ENCODE results near the gene TMEM61.
"Not testable (repeated sequence)": the region's sequence is repeated elsewhere in the genome, so short reads cannot be mapped to it uniquely, and the experiment has no call there.

TMEM61 gene

DNA sequence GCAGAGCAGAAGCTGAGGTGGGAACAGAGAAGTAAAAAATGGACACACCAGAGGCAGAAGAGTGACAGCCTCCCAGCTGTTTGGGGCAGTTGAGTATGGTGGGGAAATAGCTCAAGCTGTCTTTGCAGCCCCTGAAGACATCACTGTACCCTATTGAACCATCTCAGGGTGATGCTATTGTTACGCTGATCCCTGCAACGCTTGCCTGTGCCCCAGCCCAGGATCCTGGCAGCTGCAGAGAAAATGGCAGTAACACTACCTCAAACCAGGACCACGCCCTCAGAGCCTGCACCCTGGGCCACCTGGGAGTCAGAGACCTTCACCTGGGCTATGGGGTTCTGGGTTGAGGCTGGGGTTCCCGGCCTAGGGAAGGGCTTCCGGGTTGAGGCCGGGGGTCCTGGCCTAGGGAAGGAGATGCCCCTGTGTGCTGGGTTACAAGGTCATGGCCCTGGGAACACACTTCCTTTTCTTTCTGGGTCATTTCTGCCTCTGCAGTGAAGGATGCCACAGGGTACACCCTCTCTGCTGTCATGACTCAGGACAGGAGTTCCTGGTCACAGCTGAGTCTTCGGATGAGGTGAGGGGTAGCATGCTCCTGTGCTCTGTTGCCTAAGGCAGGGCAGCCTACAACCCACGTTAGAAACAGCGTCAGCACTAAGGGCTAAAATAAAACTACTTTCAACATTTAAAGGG is 29.9 kb downstream of the TMEM61 start:
- Histone ChIP-seq H3K27ac (ENCODE audit: low read length) (no peak overlapping the region), H3K9ac (ENCODE audit: low read length) (no peak overlapping the region), H3K36me3 (ENCODE audit: control insufficient read depth, low read depth, low read length) (no peaks in the 10 kb centered on the region), H3K4me1 (ENCODE audit: control insufficient read depth, low read depth, low read length) (peaks cover 6% of the 10 kb centered on the region), H3K9me3 (ENCODE audit: control insufficient read depth, low read depth, low read length) (no peaks in the 10 kb centered on the region), H3K4me3 (ENCODE audit: low read length) (no peak overlapping the region), H3K27me3 (ENCODE audit: control insufficient read depth, insufficient read depth, low read length) (no peaks in the 10 kb centered on the region)

DNA sequence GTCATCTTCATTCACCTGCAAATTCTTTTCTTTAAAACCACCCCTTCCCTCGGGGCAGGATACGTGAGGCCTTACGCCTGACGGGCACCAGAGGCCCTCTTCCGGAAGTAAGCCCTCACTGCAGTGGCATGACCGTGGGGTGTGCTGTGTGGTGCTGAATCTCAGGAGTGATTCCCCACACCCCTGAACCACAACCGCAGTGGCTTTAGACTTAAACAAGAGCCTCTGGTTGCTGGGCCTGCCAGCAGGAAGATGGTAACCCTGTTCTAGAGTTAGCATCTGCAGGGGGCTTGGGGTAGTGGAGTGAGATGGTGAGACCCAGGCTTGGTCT is 30.4 kb downstream of the TMEM61 start:
- Histone ChIP-seq H3K9ac (ENCODE audit: low read length) (no peak overlapping the region), H3K27me3 (ENCODE audit: control insufficient read depth, insufficient read depth, low read length) (no peaks in the 10 kb centered on the region), H3K4me3 (ENCODE audit: low read length) (no peak overlapping the region), H3K36me3 (ENCODE audit: control insufficient read depth, low read depth, low read length) (no peaks in the 10 kb centered on the region), H3K4me1 (ENCODE audit: control insufficient read depth, low read depth, low read length) (peaks cover 6% of the 10 kb centered on the region), H3K27ac (ENCODE audit: low read length) (no peak overlapping the region), H3K9me3 (ENCODE audit: control insufficient read depth, low read depth, low read length) (no peaks in the 10 kb centered on the region)

DNA sequence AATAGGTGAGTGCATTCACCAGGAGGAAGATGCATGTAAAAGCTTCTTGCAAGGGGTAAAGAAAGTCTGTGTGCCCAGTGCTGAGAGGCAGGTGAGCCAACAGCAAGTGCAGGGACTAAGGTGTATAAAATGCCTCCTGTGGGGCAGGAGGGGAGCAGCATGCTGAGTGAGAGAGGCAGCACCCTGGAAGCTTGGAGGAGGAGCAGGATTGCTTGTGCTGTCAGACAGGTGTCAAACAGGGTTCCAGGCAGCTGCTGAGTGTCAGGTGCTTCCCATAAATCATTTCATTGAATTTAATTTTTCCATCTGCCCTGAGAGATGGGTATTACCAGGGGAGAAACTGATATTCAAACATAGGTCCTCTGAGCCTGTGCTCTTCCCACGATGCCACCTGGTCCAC is 32.2 kb downstream of the TMEM61 start:
- H3K9me3 ChIP-seq (ENCODE audit: control insufficient read depth, low read depth, low read length): no peaks in the 10 kb centered on the region
- no peak overlapping the region for H3K27ac ChIP-seq (ENCODE audit: low read length)
- H3K4me1 ChIP-seq (ENCODE audit: control insufficient read depth, low read depth, low read length): peaks cover 6% of the 10 kb centered on the region
- no peak overlapping the region for H3K9ac ChIP-seq (ENCODE audit: low read length)
- H3K36me3 ChIP-seq (ENCODE audit: control insufficient read depth, low read depth, low read length): no peaks in the 10 kb centered on the region
- H3K4me3 ChIP-seq (ENCODE audit: low read length): no peak overlapping the region
- H3K27me3 ChIP-seq (ENCODE audit: control insufficient read depth, insufficient read depth, low read length): no peaks in the 10 kb centered on the region

GRCh38 chr1:55015123-55015522 is 34.7 kb downstream of the TMEM61 start:
- no peaks in the 10 kb centered on the region for H3K9me3 ChIP-seq (ENCODE audit: control insufficient read depth, low read depth, low read length)

GRCh38 chr1:55015731-55016620 is 35.5 kb downstream of the TMEM61 start:
- H3K36me3 ChIP-seq (ENCODE audit: control insufficient read depth, low read depth, low read length): no peaks in the 10 kb centered on the region
- no peak overlapping the region for H3K4me3 ChIP-seq (ENCODE audit: low read length)
- H3K9me3 ChIP-seq (ENCODE audit: control insufficient read depth, low read depth, low read length): no peaks in the 10 kb centered on the region
- no peaks in the 10 kb centered on the region for H3K27me3 ChIP-seq (ENCODE audit: control insufficient read depth, insufficient read depth, low read length)
- no peak overlapping the region for H3K27ac ChIP-seq (ENCODE audit: low read length)
- no peaks in the 10 kb centered on the region for H3K4me1 ChIP-seq (ENCODE audit: control insufficient read depth, low read depth, low read length)
- H3K9ac ChIP-seq (ENCODE audit: low read length): no peak overlapping the region

More at GRCh38 chr1:55015123-55015522, 34.7 kb downstream of the TMEM61 start:
- no peaks in the 10 kb centered on the region for H3K27me3 ChIP-seq (ENCODE audit: control insufficient read depth, insufficient read depth, low read length)
- H3K27ac ChIP-seq (ENCODE audit: low read length): no peak overlapping the region
- H3K4me3 ChIP-seq (ENCODE audit: low read length): no peak overlapping the region
- H3K9ac ChIP-seq (ENCODE audit: low read length): no peak overlapping the region
- H3K4me1 ChIP-seq (ENCODE audit: control insufficient read depth, low read depth, low read length): peaks cover 6% of the 10 kb centered on the region
- no peaks in the 10 kb centered on the region for H3K36me3 ChIP-seq (ENCODE audit: control insufficient read depth, low read depth, low read length)

GRCh38 chr1:55018395-55018794 is 38.0 kb downstream of the TMEM61 start:
- Histone ChIP-seq H3K4me1 (ENCODE audit: control insufficient read depth, low read depth, low read length) (peaks cover 3% of the 10 kb centered on the region), H3K27ac (ENCODE audit: low read length) (no peak overlapping the region), H3K9me3 (ENCODE audit: control insufficient read depth, low read depth, low read length) (no peaks in the 10 kb centered on the region), H3K36me3 (ENCODE audit: control insufficient read depth, low read depth, low read length) (no peaks in the 10 kb centered on the region), H3K27me3 (ENCODE audit: control insufficient read depth, insufficient read depth, low read length) (no peaks in the 10 kb centered on the region), H3K9ac (ENCODE audit: low read length) (no peak overlapping the region), H3K4me3 (ENCODE audit: low read length) (no peak overlapping the region)

DNA sequence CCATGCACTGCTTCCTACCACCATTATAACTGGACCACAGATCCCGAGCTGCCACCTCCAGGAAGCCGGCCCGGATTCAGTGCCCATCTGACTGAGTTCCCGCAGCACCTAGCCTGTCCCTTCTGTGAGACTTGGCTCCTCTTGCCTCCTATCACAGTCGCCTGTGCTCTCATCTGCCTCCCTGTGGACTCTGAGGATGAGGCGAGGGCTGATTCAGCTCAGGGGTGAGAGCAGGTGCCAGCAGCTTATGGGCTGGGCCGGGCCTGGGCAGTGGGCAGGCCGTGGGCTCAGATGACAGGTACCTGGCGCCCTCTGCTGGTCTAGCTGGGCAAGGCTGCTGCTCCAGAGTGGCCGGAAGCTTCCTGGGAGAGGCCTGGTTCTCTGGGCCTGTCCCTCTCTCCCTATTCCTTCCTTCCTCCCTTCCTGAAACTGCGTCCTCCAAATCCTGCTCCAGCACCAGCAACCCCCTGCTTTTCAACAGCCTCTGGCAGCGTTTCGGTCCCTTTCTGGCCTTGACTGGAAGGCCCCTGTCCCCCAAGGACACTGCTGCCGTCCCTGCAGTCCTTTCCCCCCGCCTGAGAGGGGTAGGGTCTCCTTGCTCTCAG is 41.6 kb downstream of the TMEM61 start:
- no peak overlapping the region for H3K27ac ChIP-seq (ENCODE audit: low read length)
- no peaks in the 10 kb centered on the region for H3K9me3 ChIP-seq (ENCODE audit: control insufficient read depth, low read depth, low read length)
- H3K27me3 ChIP-seq (ENCODE audit: control insufficient read depth, insufficient read depth, low read length): no peaks in the 10 kb centered on the region
- no peak overlapping the region for H3K4me3 ChIP-seq (ENCODE audit: low read length)
- H3K4me1 ChIP-seq (ENCODE audit: control insufficient read depth, low read depth, low read length): peaks cover 3% of the 10 kb centered on the region
- H3K9ac ChIP-seq (ENCODE audit: low read length): no peak overlapping the region
- no peaks in the 10 kb centered on the region for H3K36me3 ChIP-seq (ENCODE audit: control insufficient read depth, low read depth, low read length)

DNA sequence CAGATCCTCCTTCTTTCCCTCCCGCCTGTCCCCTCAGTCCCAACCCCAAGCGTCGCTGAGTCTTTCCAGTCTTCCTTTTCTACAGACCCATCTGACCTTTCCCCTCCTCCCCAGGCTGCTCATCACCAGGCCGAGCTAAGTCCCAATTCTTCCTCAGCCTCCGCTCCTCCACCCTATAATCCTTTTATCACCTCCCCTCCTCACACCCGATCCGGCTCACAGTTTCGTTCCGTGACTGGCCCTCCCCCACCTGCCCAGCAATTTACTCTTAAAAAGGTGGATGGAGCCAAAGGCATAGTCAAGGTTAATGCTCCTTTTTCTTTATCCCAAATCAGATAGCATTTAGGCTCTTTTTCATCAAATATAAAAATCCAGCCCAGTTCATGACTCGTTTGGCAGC is 43.7 kb downstream of the TMEM61 start:
- H3K9ac ChIP-seq (ENCODE audit: low read length); H3K27ac ChIP-seq (ENCODE audit: low read length); H3K27me3 ChIP-seq (ENCODE audit: control insufficient read depth, insufficient read depth, low read length); H3K36me3 ChIP-seq (ENCODE audit: control insufficient read depth, low read depth, low read length); H3K4me1 ChIP-seq (ENCODE audit: control insufficient read depth, low read depth, low read length); H3K4me3 ChIP-seq (ENCODE audit: low read length); H3K9me3 ChIP-seq (ENCODE audit: control insufficient read depth, low read depth, low read length): not testable (repeated sequence)

DNA sequence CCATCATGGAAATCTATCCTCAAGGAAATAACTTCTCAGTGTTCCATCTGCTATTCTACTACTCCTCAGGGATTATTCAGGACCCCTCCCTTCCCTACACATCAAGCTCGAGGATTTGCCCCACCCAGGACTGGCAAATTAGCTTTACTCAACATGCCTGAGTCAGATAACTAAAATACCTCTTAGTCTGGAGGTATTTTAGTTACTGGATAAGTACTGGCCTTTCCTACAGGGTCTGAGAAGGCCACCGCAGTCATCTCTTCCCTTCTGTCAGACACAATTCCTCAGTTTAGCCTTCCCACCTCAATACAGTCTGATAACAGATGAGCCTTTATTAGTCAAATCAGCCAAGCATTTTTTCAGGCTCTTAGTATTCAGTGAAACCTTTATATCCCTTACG is 46.3 kb downstream of the TMEM61 start:
- not testable (repeated sequence) for H3K36me3 ChIP-seq (ENCODE audit: control insufficient read depth, low read depth, low read length); H3K9ac ChIP-seq (ENCODE audit: low read length); H3K4me3 ChIP-seq (ENCODE audit: low read length); H3K9me3 ChIP-seq (ENCODE audit: control insufficient read depth, low read depth, low read length); H3K4me1 ChIP-seq (ENCODE audit: control insufficient read depth, low read depth, low read length); H3K27me3 ChIP-seq (ENCODE audit: control insufficient read depth, insufficient read depth, low read length); H3K27ac ChIP-seq (ENCODE audit: low read length)

DNA sequence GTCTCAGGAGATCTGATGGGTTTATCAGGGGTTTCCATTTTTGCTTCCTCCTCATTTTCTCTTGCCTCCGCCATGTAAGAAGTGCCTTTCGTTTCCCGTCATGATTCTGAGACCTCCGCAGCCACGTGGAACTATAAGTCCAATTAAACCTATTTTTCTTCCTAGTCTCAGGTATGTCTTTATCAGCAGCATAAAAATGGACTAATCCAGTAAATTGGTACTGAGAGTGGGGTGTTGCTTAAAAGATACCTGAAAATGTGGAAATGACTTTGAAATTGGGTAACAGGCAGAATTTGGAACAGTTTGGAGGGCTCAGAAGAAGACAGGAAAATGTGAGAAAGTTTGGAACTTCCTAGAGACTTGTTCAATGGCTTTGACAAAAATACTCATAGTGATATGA is 50.7 kb downstream of the TMEM61 start:
- H3K36me3 ChIP-seq (ENCODE audit: control insufficient read depth, low read depth, low read length); H3K4me3 ChIP-seq (ENCODE audit: low read length); H3K27me3 ChIP-seq (ENCODE audit: control insufficient read depth, insufficient read depth, low read length); H3K9ac ChIP-seq (ENCODE audit: low read length); H3K4me1 ChIP-seq (ENCODE audit: control insufficient read depth, low read depth, low read length); H3K27ac ChIP-seq (ENCODE audit: low read length); H3K9me3 ChIP-seq (ENCODE audit: control insufficient read depth, low read depth, low read length): not testable (repeated sequence)

DNA sequence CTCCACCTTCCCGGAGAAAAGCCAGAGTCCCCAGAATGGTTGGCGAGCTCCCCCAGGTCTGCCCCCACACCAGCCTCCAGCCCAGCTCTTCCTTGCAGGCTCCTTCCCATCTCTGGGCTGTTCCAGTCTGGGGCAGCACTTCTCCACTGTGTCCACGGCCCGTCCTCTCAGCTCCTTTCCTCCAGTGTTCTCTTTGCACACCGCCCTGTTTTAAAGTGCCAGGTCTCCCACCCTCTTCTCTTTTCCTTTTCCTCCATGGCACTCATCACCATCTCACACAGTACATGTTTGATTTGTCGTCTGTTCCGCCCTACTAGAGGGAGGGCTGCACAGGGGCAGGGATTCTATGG is 52.8 kb downstream of the TMEM61 start:
- H3K36me3 ChIP-seq (ENCODE audit: control insufficient read depth, low read depth, low read length): no peaks in the 10 kb centered on the region
- no peak overlapping the region for H3K9ac ChIP-seq (ENCODE audit: low read length)
- no peaks in the 10 kb centered on the region for H3K4me1 ChIP-seq (ENCODE audit: control insufficient read depth, low read depth, low read length)
- no peak overlapping the region for H3K4me3 ChIP-seq (ENCODE audit: low read length)
- peaks cover 14% of the 10 kb centered on the region for H3K27me3 ChIP-seq (ENCODE audit: control insufficient read depth, insufficient read depth, low read length)
- H3K27ac ChIP-seq (ENCODE audit: low read length): no peak overlapping the region
- H3K9me3 ChIP-seq (ENCODE audit: control insufficient read depth, low read depth, low read length): no peaks in the 10 kb centered on the region

Measured in iPS-18a (cell line).